ENCODE measurements around the gene RNF130. TPM values are rescaled to one million over a fixed set of nuclear protein-coding genes. Genes with fewer than 3 reads are reported as not detected.

RNF130 gene
- total and polyA plus RNA-seq, 4 donors = 24.9 to 93.1 (median 51.4) TPM

DNA sequence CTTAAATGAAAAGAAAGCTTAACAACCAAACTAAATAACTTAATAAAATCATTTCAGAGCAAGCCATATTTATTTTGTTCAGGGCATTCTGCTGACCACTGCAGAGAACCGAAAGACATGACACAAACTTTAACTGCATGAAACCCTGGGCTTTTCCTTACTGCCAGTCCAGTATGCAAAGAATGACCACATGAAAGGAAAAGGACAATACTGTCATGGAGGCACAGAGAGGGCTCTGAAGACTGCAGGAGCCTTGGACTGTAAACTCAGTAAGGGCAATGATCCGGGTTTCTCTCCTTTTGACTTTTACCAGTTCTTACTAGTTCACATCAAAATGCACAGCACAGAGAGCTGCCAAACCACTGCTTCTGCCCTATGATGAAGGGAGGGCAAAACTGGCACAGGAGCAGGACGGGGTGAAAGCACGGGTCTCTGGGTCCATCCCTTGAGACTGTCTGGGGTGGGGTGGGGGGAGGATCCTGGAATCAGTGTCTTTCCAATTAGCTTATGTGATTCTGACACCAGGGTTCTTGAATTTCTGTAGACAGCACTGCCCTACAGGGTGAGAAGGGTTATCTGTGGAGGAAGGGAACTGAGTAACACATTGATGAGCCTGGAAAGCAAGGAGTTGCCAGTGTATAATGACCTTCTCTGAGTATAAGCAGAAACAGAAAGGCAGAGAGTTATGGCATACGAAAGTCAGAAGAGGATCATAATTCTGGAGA is 44.7 kb downstream of the RNF130 start:
- Histone ChIP-seq H3K4me3 (ENCODE audit: low read depth in 1 of 3, low read length in 3 of 3) (no peak overlapping the region), H3K4me1 (ENCODE audit: control insufficient read depth in 4 of 4, insufficient read depth in 4 of 4, low read length in 3 of 4) (peaks cover 0 to 12% (median 1%) of the 10 kb centered on the region in 4 donors), H3K27ac (ENCODE audit: low read depth in 1 of 2, low read length in 2 of 2) (peak overlapping the region; percentile 52 to 71), H3K9me3 (ENCODE audit: control insufficient read depth in 4 of 4, low read length in 3 of 4) (no peaks in the 10 kb centered on the region), H3K27me3 (ENCODE audit: control insufficient read depth in 4 of 4, insufficient read depth in 4 of 4, low read length in 3 of 4) (no peaks in the 10 kb centered on the region), H3K36me3 (ENCODE audit: control insufficient read depth in 4 of 4, insufficient read depth in 3 of 4, low read depth in 1 of 4, low read length in 3 of 4) (peaks cover 0 to 2% (median 2%) of the 10 kb centered on the region in 4 donors), H3K9ac (ENCODE audit: low read depth in 1 of 2, low read length in 2 of 2) (no peak overlapping the region)
- 84% methylated on average over 5 of the region's 5 CpGs for WGBS
- DNase-seq (ENCODE audit: low spot score) = no peak
- no peak for TF ChIP-seq FOXA1 (IDR thresholded peaks at IDR 0.05)
- no peak for TF ChIP-seq JUND (IDR thresholded peaks at IDR 0.05)
- TF ChIP-seq, protein P1, sequence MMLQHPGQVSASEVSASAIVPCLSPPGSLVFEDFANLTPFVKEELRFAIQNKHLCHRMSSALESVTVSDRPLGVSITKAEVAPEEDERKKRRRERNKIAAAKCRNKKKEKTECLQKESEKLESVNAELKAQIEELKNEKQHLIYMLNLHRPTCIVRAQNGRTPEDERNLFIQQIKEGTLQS (IDR thresholded peaks at IDR 0.05) = no peak
- TF ChIP-seq RXRA (IDR thresholded peaks at IDR 0.05) = no peak
- TF ChIP-seq, protein P2, sequence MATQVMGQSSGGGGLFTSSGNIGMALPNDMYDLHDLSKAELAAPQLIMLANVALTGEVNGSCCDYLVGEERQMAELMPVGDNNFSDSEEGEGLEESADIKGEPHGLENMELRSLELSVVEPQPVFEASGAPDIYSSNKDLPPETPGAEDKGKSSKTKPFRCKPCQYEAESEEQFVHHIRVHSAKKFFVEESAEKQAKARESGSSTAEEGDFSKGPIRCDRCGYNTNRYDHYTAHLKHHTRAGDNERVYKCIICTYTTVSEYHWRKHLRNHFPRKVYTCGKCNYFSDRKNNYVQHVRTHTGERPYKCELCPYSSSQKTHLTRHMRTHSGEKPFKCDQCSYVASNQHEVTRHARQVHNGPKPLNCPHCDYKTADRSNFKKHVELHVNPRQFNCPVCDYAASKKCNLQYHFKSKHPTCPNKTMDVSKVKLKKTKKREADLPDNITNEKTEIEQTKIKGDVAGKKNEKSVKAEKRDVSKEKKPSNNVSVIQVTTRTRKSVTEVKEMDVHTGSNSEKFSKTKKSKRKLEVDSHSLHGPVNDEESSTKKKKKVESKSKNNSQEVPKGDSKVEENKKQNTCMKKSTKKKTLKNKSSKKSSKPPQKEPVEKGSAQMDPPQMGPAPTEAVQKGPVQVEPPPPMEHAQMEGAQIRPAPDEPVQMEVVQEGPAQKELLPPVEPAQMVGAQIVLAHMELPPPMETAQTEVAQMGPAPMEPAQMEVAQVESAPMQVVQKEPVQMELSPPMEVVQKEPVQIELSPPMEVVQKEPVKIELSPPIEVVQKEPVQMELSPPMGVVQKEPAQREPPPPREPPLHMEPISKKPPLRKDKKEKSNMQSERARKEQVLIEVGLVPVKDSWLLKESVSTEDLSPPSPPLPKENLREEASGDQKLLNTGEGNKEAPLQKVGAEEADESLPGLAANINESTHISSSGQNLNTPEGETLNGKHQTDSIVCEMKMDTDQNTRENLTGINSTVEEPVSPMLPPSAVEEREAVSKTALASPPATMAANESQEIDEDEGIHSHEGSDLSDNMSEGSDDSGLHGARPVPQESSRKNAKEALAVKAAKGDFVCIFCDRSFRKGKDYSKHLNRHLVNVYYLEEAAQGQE (IDR thresholded peaks at IDR 0.05) = no peak
- TF ChIP-seq, protein P3, sequence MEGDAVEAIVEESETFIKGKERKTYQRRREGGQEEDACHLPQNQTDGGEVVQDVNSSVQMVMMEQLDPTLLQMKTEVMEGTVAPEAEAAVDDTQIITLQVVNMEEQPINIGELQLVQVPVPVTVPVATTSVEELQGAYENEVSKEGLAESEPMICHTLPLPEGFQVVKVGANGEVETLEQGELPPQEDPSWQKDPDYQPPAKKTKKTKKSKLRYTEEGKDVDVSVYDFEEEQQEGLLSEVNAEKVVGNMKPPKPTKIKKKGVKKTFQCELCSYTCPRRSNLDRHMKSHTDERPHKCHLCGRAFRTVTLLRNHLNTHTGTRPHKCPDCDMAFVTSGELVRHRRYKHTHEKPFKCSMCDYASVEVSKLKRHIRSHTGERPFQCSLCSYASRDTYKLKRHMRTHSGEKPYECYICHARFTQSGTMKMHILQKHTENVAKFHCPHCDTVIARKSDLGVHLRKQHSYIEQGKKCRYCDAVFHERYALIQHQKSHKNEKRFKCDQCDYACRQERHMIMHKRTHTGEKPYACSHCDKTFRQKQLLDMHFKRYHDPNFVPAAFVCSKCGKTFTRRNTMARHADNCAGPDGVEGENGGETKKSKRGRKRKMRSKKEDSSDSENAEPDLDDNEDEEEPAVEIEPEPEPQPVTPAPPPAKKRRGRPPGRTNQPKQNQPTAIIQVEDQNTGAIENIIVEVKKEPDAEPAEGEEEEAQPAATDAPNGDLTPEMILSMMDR (IDR thresholded peaks at IDR 0.05; ENCODE audit: low read depth, low read length, missing input control) = no peak

DNA sequence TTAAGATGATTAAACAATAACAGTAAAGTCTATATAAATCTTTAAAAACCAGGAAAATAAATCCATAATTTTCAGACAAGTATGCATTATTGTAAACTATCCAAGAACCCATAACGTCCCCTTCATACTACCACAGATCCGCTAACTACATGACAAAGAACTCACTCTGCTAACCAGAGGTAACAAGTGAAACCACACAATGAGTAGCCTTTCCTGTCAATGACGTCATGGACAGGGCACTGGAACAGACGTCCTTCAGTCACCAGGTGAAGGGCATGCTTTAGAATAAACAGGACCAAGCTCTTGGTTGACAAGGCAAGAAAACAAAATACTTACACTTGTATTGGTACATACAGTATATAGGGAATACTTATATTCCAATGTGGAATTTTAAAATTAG is 45.2 kb downstream of the RNF130 start:
- DNase-seq (ENCODE audit: low spot score) = no peak
- peaks cover 0 to 2% (median 2%) of the 10 kb centered on the region in 4 donors for H3K36me3 ChIP-seq (ENCODE audit: control insufficient read depth in 4 of 4, insufficient read depth in 3 of 4, low read depth in 1 of 4, low read length in 3 of 4)
- H3K9me3 ChIP-seq (ENCODE audit: control insufficient read depth in 4 of 4, low read length in 3 of 4) = no peaks in the 10 kb centered on the region
- no peak overlapping the region for H3K4me3 ChIP-seq (ENCODE audit: low read depth in 1 of 3, low read length in 3 of 3)
- TF ChIP-seq HNF4G (IDR thresholded peaks at IDR 0.05) (no peak), NR2F2 (IDR thresholded peaks at IDR 0.05) (no peak), GABPA (IDR thresholded peaks at IDR 0.05 in 1 of 2, conservative IDR thresholded peaks at IDR 0.05 in 1 of 2) (no peak), JUND (IDR thresholded peaks at IDR 0.05) (peak; percentile 61 to 90), RXRA (IDR thresholded peaks at IDR 0.05) (peak; percentile 15 to 47), HNF4A (conservative IDR thresholded peaks at IDR 0.05) (peak; percentile 16 to 49), TAF1 (conservative IDR thresholded peaks at IDR 0.05) (no peak), RAD21 (IDR thresholded peaks at IDR 0.05) (no peak)
- TF ChIP-seq, protein P4, sequence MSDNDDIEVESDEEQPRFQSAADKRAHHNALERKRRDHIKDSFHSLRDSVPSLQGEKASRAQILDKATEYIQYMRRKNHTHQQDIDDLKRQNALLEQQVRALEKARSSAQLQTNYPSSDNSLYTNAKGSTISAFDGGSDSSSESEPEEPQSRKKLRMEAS (IDR thresholded peaks at IDR 0.05) = no peak
- TF ChIP-seq, protein P2 (IDR thresholded peaks at IDR 0.05) = no peak
- WGBS = 35% methylated on average over 4 of the region's 4 CpGs
- no peak overlapping the region for H3K9ac ChIP-seq (ENCODE audit: low read depth in 1 of 2, low read length in 2 of 2)
- H3K27me3 ChIP-seq (ENCODE audit: control insufficient read depth in 4 of 4, insufficient read depth in 4 of 4, low read length in 3 of 4) = no peaks in the 10 kb centered on the region
- peak overlapping the region; percentile 52 to 71 for H3K27ac ChIP-seq (ENCODE audit: low read depth in 1 of 2, low read length in 2 of 2)
- peaks cover 0 to 12% (median 1%) of the 10 kb centered on the region in 4 donors for H3K4me1 ChIP-seq (ENCODE audit: control insufficient read depth in 4 of 4, insufficient read depth in 4 of 4, low read length in 3 of 4)
